ENCODE results near the gene ODAD4.
"Not testable (repeated sequence)": the region's sequence is repeated elsewhere in the genome, so short reads cannot be mapped to it uniquely, and the experiment has no call there.

ODAD4 gene

GRCh38 chr17:42010898-42011516 lies 80.6 kb downstream of the ODAD4 start:
- no peak for DNase-seq

- not testable (repeated sequence) for DNase-seq
These were observed 81.9 kb downstream of the ODAD4 start for GRCh38 chr17:42012363-42012762.

DNA sequence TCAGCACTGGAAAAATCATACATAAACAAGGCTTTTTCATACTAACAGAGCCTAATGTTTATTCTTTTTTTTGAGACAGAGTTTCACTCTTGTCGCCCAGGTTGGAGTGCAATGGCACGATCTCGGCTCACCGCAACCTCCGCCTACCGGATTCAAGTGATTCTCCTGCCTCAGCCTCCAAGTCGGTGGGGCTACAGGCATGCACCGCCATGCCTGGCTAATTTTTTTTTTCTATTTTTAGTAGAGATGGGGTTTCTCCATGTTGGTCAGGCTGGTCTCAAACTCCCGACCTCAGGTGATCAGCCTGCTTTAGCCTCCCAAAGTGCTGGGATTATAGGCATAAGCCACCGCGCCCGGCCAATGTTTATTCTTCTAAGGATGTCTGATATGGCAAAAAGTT lies 83.3 kb downstream of the ODAD4 start:
- DNase-seq, result not testable (repeated sequence)
